KMS-11 (cell line): Measurements from ENCODE around the gene OSBPL5.

ENCODE experiments used
- H2AFZ ChIP-seq: fragments of 200-600 bp; sonication (generic); 2 replicates; pipeline ENCODE4 v1.6.1; 2016; ENCODE audit warnings: antibody characterized with exemption, mixed run types, low read depth
- H3K27ac ChIP-seq: fragments of 200-600 bp; sonication (generic); 2 replicates; pipeline ENCODE4 v1.6.1; 2016; ENCODE audit warnings: mild to moderate bottlenecking, mixed run types
- H3K27me3 ChIP-seq: fragments of 200-600 bp; sonication (generic); 2 replicates; pipeline ENCODE4 v1.6.1; 2017; ENCODE audit warnings: mild to moderate bottlenecking, low read depth, mixed run types, moderate library complexity; ENCODE audit not compliant: insufficient read depth
- H3K36me3 ChIP-seq: fragments of 200-600 bp; sonication (generic); 2 replicates; pipeline ENCODE4 v1.6.1; 2017; ENCODE audit warnings: mild to moderate bottlenecking, mixed run types; ENCODE audit not compliant: insufficient read depth
- H3K4me1 ChIP-seq: fragments of 200-600 bp; sonication (generic); 2 replicates; pipeline ENCODE4 v1.6.1; 2016; ENCODE audit warnings: mild to moderate bottlenecking, low read depth, mixed run types; ENCODE audit not compliant: poor library complexity, severe bottlenecking
- H3K4me2 ChIP-seq: fragments of 200-600 bp; sonication (generic); 2 replicates; pipeline ENCODE4 v1.7.0; 2016; ENCODE audit warnings: mild to moderate bottlenecking, mixed run types
- H3K4me3 ChIP-seq: fragments of 200-600 bp; sonication (generic); IDR thresholded peaks from 2 replicates; pipeline ENCODE4 v1.6.1; 2017; ENCODE audit warnings: low read depth, low read length, mixed read lengths; ENCODE audit not compliant: insufficient read depth
- H3K79me2 ChIP-seq: fragments of 200-600 bp; sonication (generic); 2 replicates; pipeline ENCODE4 v1.6.1; 2016; ENCODE audit warnings: low read depth, mixed run types; ENCODE audit not compliant: insufficient read depth
- H3K9ac ChIP-seq: fragments of 200-600 bp; sonication (generic); 2 replicates; pipeline ENCODE4 v1.6.1; 2016; ENCODE audit warnings: mild to moderate bottlenecking, mixed run types
- H4K20me1 ChIP-seq: fragments of 200-600 bp; sonication (generic); 2 replicates; pipeline ENCODE4 v1.6.1; 2016; ENCODE audit warnings: mild to moderate bottlenecking, mixed run types; ENCODE audit not compliant: insufficient read depth
- CTCF ChIP-seq: fragments of 200-600 bp; sonication (generic); conservative IDR thresholded peaks from 2 replicates; pipeline ENCODE4 v1.6.1; 2017; ENCODE audit warnings: low read depth, mild to moderate bottlenecking, antibody characterized with exemption, low read length, moderate library complexity, mixed read lengths

The OSBPL5 gene

GRCh38 chr11:3046641-3047040 lies 118.5 kb downstream of the OSBPL5 start:
- peaks cover 57% of the 10 kb centered on the region for H3K79me2 ChIP-seq
- H3K4me1 ChIP-seq = peaks cover 41% of the 10 kb centered on the region
- H3K27ac ChIP-seq = no peak overlapping the region
- no peak overlapping the region for H3K4me3 ChIP-seq
- H3K36me3 ChIP-seq = no peaks in the 10 kb centered on the region
- no peak overlapping the region for H3K9ac ChIP-seq
- no peak overlapping the region for H3K4me2 ChIP-seq
- H2AFZ ChIP-seq = no peak overlapping the region
- TF ChIP-seq CTCF = no peak
- no peaks in the 10 kb centered on the region for H3K27me3 ChIP-seq
- no peaks in the 10 kb centered on the region for H4K20me1 ChIP-seq

GRCh38 chr11:3046190-3046589 lies 118.9 kb downstream of the OSBPL5 start:
- peaks cover 52% of the 10 kb centered on the region for H3K79me2 ChIP-seq
- no peak overlapping the region for H3K27ac ChIP-seq
- H3K4me3 ChIP-seq = no peak overlapping the region
- H3K36me3 ChIP-seq = no peaks in the 10 kb centered on the region
- no peaks in the 10 kb centered on the region for H4K20me1 ChIP-seq
- no peak overlapping the region for H2AFZ ChIP-seq
- no peak overlapping the region for H3K9ac ChIP-seq
- no peak overlapping the region for H3K4me2 ChIP-seq
- no peaks in the 10 kb centered on the region for H3K27me3 ChIP-seq
- TF ChIP-seq CTCF = no peak
- H3K4me1 ChIP-seq = peaks cover 37% of the 10 kb centered on the region

- Histone ChIP-seq H3K27ac (no peak overlapping the region), H3K4me1 (peaks cover 24% of the 10 kb centered on the region), H4K20me1 (no peaks in the 10 kb centered on the region), H3K36me3 (no peaks in the 10 kb centered on the region), H3K27me3 (no peaks in the 10 kb centered on the region), H3K4me2 (no peak overlapping the region), H2AFZ (no peak overlapping the region), H3K9ac (no peak overlapping the region), H3K4me3 (no peak overlapping the region), H3K79me2 (peaks cover 43% of the 10 kb centered on the region)
- TF ChIP-seq CTCF = no peak
Observed at GRCh38 chr11:3044915-3045314, 120.2 kb downstream of the OSBPL5 start.

GRCh38 chr11:3044004-3044403 lies 121.1 kb downstream of the OSBPL5 start:
- peaks cover 43% of the 10 kb centered on the region for H3K79me2 ChIP-seq
- no peak overlapping the region for H3K4me2 ChIP-seq
- no peak overlapping the region for H3K27ac ChIP-seq
- H3K36me3 ChIP-seq = no peaks in the 10 kb centered on the region
- no peak overlapping the region for H2AFZ ChIP-seq
- no peak for TF ChIP-seq CTCF
- H3K27me3 ChIP-seq = no peaks in the 10 kb centered on the region
- no peak overlapping the region for H3K4me3 ChIP-seq
- no peak overlapping the region for H3K9ac ChIP-seq
- H4K20me1 ChIP-seq = no peaks in the 10 kb centered on the region
- peaks cover 17% of the 10 kb centered on the region for H3K4me1 ChIP-seq
